ENCODE data around the gene CHST7.

DNA sequence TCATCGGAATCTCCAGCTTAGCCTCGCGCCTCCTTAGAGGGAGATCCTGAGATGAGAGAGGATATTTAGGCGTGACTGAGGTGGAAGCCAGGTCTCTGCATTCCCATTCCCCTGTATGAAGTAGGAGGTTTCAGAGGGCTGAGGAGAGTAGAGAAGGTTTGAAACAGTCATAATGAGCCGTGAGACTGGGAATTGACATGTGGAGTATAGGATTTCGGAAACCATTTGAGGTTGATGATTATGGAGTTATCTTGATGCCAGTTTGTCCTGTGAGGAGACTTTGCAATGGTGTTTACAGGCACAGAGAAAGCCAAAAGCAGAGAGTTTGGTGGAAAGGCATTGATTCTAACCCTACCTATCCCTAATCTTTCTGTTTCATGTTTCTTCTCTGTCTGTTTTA, 2.0 kb downstream of the CHST7 start:
- no peak for TF ChIP-seq RBFOX2 (IDR thresholded peaks at IDR 0.05; ENCODE audit: low read depth, low read length)
- no peak for TF ChIP-seq POLR2A (IDR thresholded peaks at IDR 0.05; ENCODE audit: insufficient read depth in 1 of 2, low read depth in 2 of 2, low read length in 2 of 2)
- no peak for TF ChIP-seq RAD21 (CRISPR knock-in tag; IDR thresholded peaks at IDR 0.05)
- no peak for TF ChIP-seq SNRNP70 (IDR thresholded peaks at IDR 0.05; ENCODE audit: low read depth, low read length)
- TF ChIP-seq BRD4 (CRISPR knock-in tag; IDR thresholded peaks at IDR 0.05), result no peak
- TF ChIP-seq, protein P1, sequence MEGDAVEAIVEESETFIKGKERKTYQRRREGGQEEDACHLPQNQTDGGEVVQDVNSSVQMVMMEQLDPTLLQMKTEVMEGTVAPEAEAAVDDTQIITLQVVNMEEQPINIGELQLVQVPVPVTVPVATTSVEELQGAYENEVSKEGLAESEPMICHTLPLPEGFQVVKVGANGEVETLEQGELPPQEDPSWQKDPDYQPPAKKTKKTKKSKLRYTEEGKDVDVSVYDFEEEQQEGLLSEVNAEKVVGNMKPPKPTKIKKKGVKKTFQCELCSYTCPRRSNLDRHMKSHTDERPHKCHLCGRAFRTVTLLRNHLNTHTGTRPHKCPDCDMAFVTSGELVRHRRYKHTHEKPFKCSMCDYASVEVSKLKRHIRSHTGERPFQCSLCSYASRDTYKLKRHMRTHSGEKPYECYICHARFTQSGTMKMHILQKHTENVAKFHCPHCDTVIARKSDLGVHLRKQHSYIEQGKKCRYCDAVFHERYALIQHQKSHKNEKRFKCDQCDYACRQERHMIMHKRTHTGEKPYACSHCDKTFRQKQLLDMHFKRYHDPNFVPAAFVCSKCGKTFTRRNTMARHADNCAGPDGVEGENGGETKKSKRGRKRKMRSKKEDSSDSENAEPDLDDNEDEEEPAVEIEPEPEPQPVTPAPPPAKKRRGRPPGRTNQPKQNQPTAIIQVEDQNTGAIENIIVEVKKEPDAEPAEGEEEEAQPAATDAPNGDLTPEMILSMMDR (CRISPR knock-in tag; IDR thresholded peaks at IDR 0.05), result no peak
- TF ChIP-seq MEIS2 (CRISPR knock-in tag; IDR thresholded peaks at IDR 0.05), result no peak
- TF ChIP-seq ZNF3 (CRISPR knock-in tag; IDR thresholded peaks at IDR 0.05), result no peak
- no peak for TF ChIP-seq KMT2B (CRISPR knock-in tag; IDR thresholded peaks at IDR 0.05)
- TF ChIP-seq, protein P2, sequence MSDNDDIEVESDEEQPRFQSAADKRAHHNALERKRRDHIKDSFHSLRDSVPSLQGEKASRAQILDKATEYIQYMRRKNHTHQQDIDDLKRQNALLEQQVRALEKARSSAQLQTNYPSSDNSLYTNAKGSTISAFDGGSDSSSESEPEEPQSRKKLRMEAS (IDR thresholded peaks at IDR 0.05), result no peak

Measured in HepG2 (cell line).